Keratinocyte (primary cell): ENCODE results near the gene NXPH4.

Source experiments
- CTCF ChIP-seq, 3 experiments: IDR thresholded peaks in 1 of 3; conservative IDR thresholded peaks in 1 of 3; optimal IDR thresholded peaks in 1 of 3; 2 replicates in 2 of 3; 3 replicates in 1 of 3; pipeline versions ENCODE3 to v1.5.1; 2011; ENCODE audit warnings: low read length in 3 of 3, mild to moderate bottlenecking in 3 of 3, moderate library complexity in 2 of 3, control low read depth in 1 of 3, inconsistent platforms in 1 of 3; ENCODE audit not compliant: insufficient read depth in 2 of 3; ENCODE audit errors: extremely low read depth in 1 of 3
- EZH2 ChIP-seq: IDR thresholded peaks from one replicate; pipeline ENCODE4 v1.6.1; 2012; ENCODE audit warnings: inconsistent platforms, mild to moderate bottlenecking, low read length, moderate library complexity

- TF ChIP-seq CTCF (optimal IDR thresholded peaks at IDR 0.05 in 1 of 3, IDR thresholded peaks at IDR 0.05 in 1 of 3, conservative IDR thresholded peaks at IDR 0.05 in 1 of 3; ENCODE audit: extremely low read depth in 1 of 3, insufficient read depth in 2 of 3, low read length in 3 of 3) = no peak
- TF ChIP-seq EZH2 = no peak
Observed at GRCh38 chr12:57170408-57170807, 46.2 kb upstream of the NXPH4 start.
